ENCODE results near the gene ARHGEF12. TPM values are rescaled to one million over a fixed set of nuclear protein-coding genes. Genes with fewer than 3 reads are reported as not detected.
A peak's percentile ranks its signal among the peaks of the same experiment; 100 is the strongest.

Gene ARHGEF12
- total and polyA plus RNA-seq, 2 donors (not counting 1 experiment from before 2014, with no cell fraction given), result 2.0 to 21.6 TPM

DNA sequence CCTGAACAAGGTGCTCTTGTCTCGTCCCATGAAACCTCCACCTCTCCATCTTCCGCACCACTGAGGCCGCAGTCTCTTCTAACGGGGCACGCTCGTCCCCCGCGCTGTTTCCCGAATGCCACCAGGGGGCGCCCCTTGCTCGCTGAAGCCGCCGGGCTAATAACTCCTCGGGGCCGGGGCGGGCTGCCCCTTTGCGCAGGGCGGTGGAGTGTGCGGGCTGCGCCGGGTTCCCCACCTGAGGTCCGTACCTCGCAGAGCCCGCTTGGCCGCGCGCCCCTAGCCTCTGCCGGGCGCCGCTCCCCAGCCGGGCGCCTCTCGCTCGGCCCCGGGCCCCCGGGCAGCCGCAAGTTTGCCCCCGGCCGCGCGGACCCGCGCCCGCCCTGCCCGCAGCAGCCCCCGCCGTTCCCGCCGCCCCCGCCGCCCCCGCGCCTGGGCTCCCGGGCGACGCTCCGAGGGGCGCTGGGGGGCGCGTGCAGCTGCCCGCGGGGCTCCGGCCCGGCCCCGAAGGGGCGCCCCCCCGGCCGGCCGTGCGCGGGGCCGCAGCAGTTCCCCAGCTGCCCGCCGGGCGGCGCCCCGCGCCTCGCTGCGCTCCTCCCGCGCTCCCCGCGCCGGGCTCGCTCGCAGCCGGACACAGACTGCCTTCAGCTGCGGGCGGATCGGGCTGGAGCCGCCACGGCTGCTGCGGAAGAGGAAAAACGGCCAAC is 175.1 kb downstream of the ARHGEF12 start, which contains the start of gene GRIK4:
Gene GRIK4, plus strand, starts transcription at position 633 of the 704 bp plus-strand sequence. CDS start 148,571 bp downstream, outside the sequence.
- peak; percentile 85 for DNase-seq
- ATAC-seq (ENCODE audit: low read depth), result peak; percentile 89
- WGBS (ENCODE audit: insufficient coverage), result under 1% methylated on average over 95 of the region's 95 CpGs
- TF ChIP-seq CTCF (IDR thresholded peaks at IDR 0.05), result peak; percentile 88
- no peak for TF ChIP-seq EZH2 (IDR thresholded peaks at IDR 0.05; ENCODE audit: borderline replicate concordance, insufficient read depth, low read depth, low read length, poor library complexity, severe bottlenecking)
- Histone ChIP-seq H3K36me3 (replicated peaks in 1 of 2; ENCODE audit: control extremely low read depth in 1 of 2, control insufficient read depth in 1 of 2, extremely low read depth in 1 of 2, insufficient read depth in 2 of 2, low read length in 1 of 2) (no peaks in the 10 kb centered on the region), H3K27me3 (replicated peaks in 1 of 4; ENCODE audit: control extremely low read depth in 1 of 4, control insufficient read depth in 3 of 4, insufficient read depth in 4 of 4, low read length in 3 of 4) (peaks cover 0 to 38% (median 10%) of the 10 kb centered on the region in 4 experiments), H3K4me1 (ENCODE audit: control insufficient read depth in 2 of 2, insufficient read depth in 2 of 2, low read length in 2 of 2) (peaks cover 3 to 7% of the 10 kb centered on the region in 2 donors), H3K27ac (ENCODE audit: low read length in 2 of 2) (no peak within 1 kb of the TSS), H3K9me3 (ENCODE audit: control extremely low read depth in 1 of 3, control insufficient read depth in 2 of 3, insufficient read depth in 1 of 3, low read length in 2 of 3) (no peaks in the 10 kb centered on the region), H3K9ac (ENCODE audit: low read length) (no peak within 1 kb of the TSS), H3K79me2 (ENCODE audit: control insufficient read depth, insufficient read depth, low read length) (no peaks in the 10 kb centered on the region), H4K20me1 (ENCODE audit: control insufficient read depth, insufficient read depth, low read length, poor library complexity, severe bottlenecking) (no peaks in the 10 kb centered on the region), H3K4me2 (replicated peaks; ENCODE audit: low read depth, low read length, poor library complexity, severe bottlenecking) (peak within 1 kb of the TSS; percentile 70), H2AFZ (ENCODE audit: insufficient read depth, low read depth, low read length, poor library complexity, severe bottlenecking) (peak within 1 kb of the TSS; percentile 50), H3K4me3 (ENCODE audit: control extremely low read depth in 1 of 5, extremely low read depth in 1 of 5, insufficient read depth in 1 of 5, low read depth in 2 of 5, low read length in 4 of 5) (peak within 1 kb of the TSS in 3 of 5 experiments; percentile 25 to 41 (median 30))
- peak within 1 kb of the TSS; percentile 38 for H3K27ac Mint-ChIP-seq
- POLR2A ChIA-PET, result no interaction called here
- CTCF ChIA-PET, result interaction anchor here (0.6 to 3.6 kb wide), 15 partner anchors 9 to 737 kb away, joined by 3 to 62 read pairs (median 4); no protein-coding TSS in a partner anchor
- intact Hi-C loops (cut with micrococcal nuclease), result loop anchor here (1.0 to 5.0 kb wide), 3 partner anchors 174 to 1080 kb away; partner anchors contain the start of gene ARHGEF12
- H3K9me3 Mint-ChIP-seq (ENCODE audit: insufficient read depth), result no peaks in the 10 kb centered on the region
- peak within 1 kb of the TSS; percentile 76 for H3K4me3 Mint-ChIP-seq
- peaks cover 3% of the 10 kb centered on the region for H3K4me1 Mint-ChIP-seq
- peaks cover 71% of the 10 kb centered on the region for H3K27me3 Mint-ChIP-seq
